SH-SY5Y (cell line): Measurements from ENCODE around the gene IL10RB.

Experiments used
- GATA2 ChIP-seq: IDR thresholded peaks from 2 replicates; pipeline ENCODE4 v1.6.1; 2011; ENCODE audit warnings: mild to moderate bottlenecking, low read depth, low read length
- GATA3 ChIP-seq: IDR thresholded peaks from 2 replicates; pipeline ENCODE4 v1.6.1; 2011; ENCODE audit warnings: low read depth, mild to moderate bottlenecking, low read length, moderate library complexity

DNA sequence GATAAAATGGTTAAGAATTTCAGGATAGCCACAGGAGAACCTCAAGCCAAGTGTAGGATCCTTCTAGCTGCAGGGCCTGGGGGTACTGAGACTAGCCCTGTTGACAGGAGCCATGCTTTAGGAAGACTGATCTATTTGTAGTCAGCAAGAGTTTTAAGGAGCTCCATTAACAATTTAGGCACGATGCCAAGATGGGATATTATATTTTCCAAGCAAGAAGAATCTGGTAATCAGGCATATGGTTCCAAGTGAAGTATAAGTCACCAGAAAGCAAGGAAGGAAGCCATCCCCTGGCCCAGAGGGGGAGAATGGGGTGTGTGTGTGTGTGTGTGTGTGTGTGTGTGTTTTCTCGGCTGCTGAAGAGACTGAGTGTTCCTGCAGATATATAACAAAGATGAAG lies 29.4 kb upstream of the IL10RB start:
- TF ChIP-seq GATA2 = no peak
- no peak for TF ChIP-seq GATA3
